HepG2 (cell line): ENCODE data around the gene RIPK3. TPM values are rescaled to one million over a fixed set of nuclear protein-coding genes. Genes with fewer than 3 reads are reported as not detected.

Experiments
- BRD4 ChIP-seq: sonication (generic); formaldehyde crosslinking; IDR thresholded peaks from 2 replicates; pipeline ENCODE4 v1.4.0; 2020; ENCODE audit warnings: missing genetic modification reagents
- FLYWCH1 ChIP-seq: sonication (generic); formaldehyde crosslinking; IDR thresholded peaks from 2 replicates; pipeline ENCODE4 v1.8.1; 2023; ENCODE audit warnings: mild to moderate bottlenecking, missing genetic modification reagents
- JUN ChIP-seq: sonication (generic); formaldehyde crosslinking; IDR thresholded peaks from 2 replicates; pipeline ENCODE4 v1.4.0; 2020; ENCODE audit warnings: mild to moderate bottlenecking, missing genetic modification reagents
- MATR3 ChIP-seq: sonication (generic); formaldehyde crosslinking; IDR thresholded peaks from 2 replicates; pipeline ENCODE4 v1.4.0; 2020; ENCODE audit warnings: missing genetic modification reagents
- MYC ChIP-seq: sonication (generic); formaldehyde crosslinking; IDR thresholded peaks from 2 replicates; pipeline ENCODE4 v1.9.0; 2021; ENCODE audit warnings: missing genetic modification reagents, borderline replicate concordance
- NCOA1 ChIP-seq: sonication (generic); formaldehyde crosslinking; IDR thresholded peaks from 2 replicates; pipeline ENCODE4 v1.9.0; 2021; ENCODE audit warnings: missing genetic modification reagents
- NR2F2 ChIP-seq: IDR thresholded peaks from 2 replicates; pipeline ENCODE4 v1.6.1; 2012; ENCODE audit warnings: low read depth, inconsistent platforms, borderline replicate concordance
- SALL1 ChIP-seq: sonication (generic); formaldehyde crosslinking; IDR thresholded peaks from 2 replicates; pipeline ENCODE4 v1.8.0; 2022; ENCODE audit warnings: mild to moderate bottlenecking, missing genetic modification reagents
- SIX4 ChIP-seq: sonication (generic); formaldehyde crosslinking; IDR thresholded peaks from 2 replicates; pipeline ENCODE4 v1.4.0; 2020; ENCODE audit warnings: missing genetic modification reagents
- ZNF101 ChIP-seq: sonication (generic); formaldehyde crosslinking; IDR thresholded peaks from 2 replicates; pipeline ENCODE4 v1.4.0; 2020; ENCODE audit warnings: mild to moderate bottlenecking, low read depth, missing genetic modification reagents, borderline replicate concordance
- ZNF292 ChIP-seq: sonication (generic); formaldehyde crosslinking; IDR thresholded peaks from 2 replicates; pipeline ENCODE4 v1.8.1; 2022; ENCODE audit warnings: mild to moderate bottlenecking, low read depth, missing genetic modification reagents, borderline replicate concordance
- ZNF501 ChIP-seq: sonication (generic); formaldehyde crosslinking; IDR thresholded peaks from 2 replicates; pipeline ENCODE4 v1.5.1; 2020; ENCODE audit warnings: mild to moderate bottlenecking, moderate library complexity, missing genetic modification reagents
- ZNF598 ChIP-seq: sonication (generic); formaldehyde crosslinking; IDR thresholded peaks from 2 replicates; pipeline ENCODE4 v1.5.1; 2020; ENCODE audit warnings: mild to moderate bottlenecking, missing genetic modification reagents, borderline replicate concordance
- ZNF616 ChIP-seq: sonication (generic); formaldehyde crosslinking; IDR thresholded peaks from 2 replicates; pipeline ENCODE4 v1.5.0; 2020; ENCODE audit warnings: low read depth, mild to moderate bottlenecking, missing genetic modification reagents
- ZNF709 ChIP-seq: sonication (generic); formaldehyde crosslinking; IDR thresholded peaks from 2 replicates; pipeline ENCODE4 v1.5.0; 2020; ENCODE audit warnings: mild to moderate bottlenecking, missing genetic modification reagents
- polyA plus RNA-seq, 8 experiments: library from polyadenylated mRNA; depleted of rRNA in 3 of 8; stranded (reverse) in 7 of 8; unstranded in 1 of 8; fragments of >200 nt; fragmentation: Illumina TruSeq in 4 of 8; extraction: Trizol in 4 of 8; gene quantifications; 2 replicates each; pipeline versions ENCODE4 v1.2.1 to v1.2.3, GENCODE V29; 2011 to 2016; ENCODE audit warnings: low read depth in 4 of 8, missing spikeins in 1 of 8, mixed read lengths in 1 of 8; ENCODE audit not compliant: insufficient read depth in 1 of 8
- total RNA-seq, 5 experiments: library from RNA; depleted of rRNA; stranded (reverse); fragments of >200 nt; fragmentation: Illumina TruSeq; extraction: Trizol; gene quantifications; 2 replicates each; pipeline ENCODE4 v1.2.3, GENCODE V29; 2016; ENCODE audit warnings: low read depth in 1 of 5
- TF ChIP-seq, protein P1 (sequence below): sonication (generic); formaldehyde crosslinking; conservative IDR thresholded peaks from 2 replicates; pipeline ENCODE4 v1.8.0; 2022; ENCODE audit warnings: mild to moderate bottlenecking, moderate library complexity, missing genetic modification reagents
- TF ChIP-seq, protein P2 (sequence below): sonication (generic); formaldehyde crosslinking; IDR thresholded peaks from 2 replicates; pipeline ENCODE4 v1.5.0; 2020; ENCODE audit warnings: mild to moderate bottlenecking, missing genetic modification reagents, borderline replicate concordance
- TF ChIP-seq, protein P3 (sequence below): sonication (generic); formaldehyde crosslinking; IDR thresholded peaks from 2 replicates; pipeline ENCODE4 v1.4.0; 2020; ENCODE audit warnings: missing genetic modification reagents, borderline replicate concordance

Gene RIPK3
- total and polyA plus RNA-seq, 2 of the 13 experiments (the other 11 are each of a cell fraction or from before 2014, with no cell fraction given): not detected

DNA sequence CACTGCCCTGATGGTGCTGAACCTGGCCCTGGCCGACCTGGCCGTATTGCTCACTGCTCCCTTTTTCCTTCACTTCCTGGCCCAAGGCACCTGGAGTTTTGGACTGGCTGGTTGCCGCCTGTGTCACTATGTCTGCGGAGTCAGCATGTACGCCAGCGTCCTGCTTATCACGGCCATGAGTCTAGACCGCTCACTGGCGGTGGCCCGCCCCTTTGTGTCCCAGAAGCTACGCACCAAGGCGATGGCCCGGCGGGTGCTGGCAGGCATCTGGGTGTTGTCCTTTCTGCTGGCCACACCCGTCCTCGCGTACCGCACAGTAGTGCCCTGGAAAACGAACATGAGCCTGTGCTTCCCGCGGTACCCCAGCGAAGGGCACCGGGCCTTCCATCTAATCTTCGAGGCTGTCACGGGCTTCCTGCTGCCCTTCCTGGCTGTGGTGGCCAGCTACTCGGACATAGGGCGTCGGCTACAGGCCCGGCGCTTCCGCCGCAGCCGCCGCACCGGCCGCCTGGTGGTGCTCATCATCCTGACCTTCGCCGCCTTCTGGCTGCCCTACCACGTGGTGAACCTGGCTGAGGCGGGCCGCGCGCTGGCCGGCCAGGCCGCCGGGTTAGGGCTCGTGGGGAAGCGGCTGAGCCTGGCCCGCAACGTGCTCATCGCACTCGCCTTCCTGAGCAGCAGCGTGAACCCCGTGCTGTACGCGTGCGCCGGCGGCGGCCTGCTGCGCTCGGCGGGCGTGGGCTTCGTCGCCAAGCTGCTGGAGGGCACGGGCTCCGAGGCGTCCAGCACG lies 23.8 kb downstream of the RIPK3 start (continued):
- peak; percentile 98; the same call in 1 of the 2 replicates for TF ChIP-seq BRD4 (CRISPR knock-in tag)
- TF ChIP-seq SALL1 (CRISPR knock-in tag): peak; percentile 98
- peak; percentile 75; the same call in 1 of the 2 replicates for TF ChIP-seq SIX4
- TF ChIP-seq MATR3: no peak
- no peak; the same call in none of the 2 replicates for TF ChIP-seq ZNF292 (CRISPR knock-in tag)
- peak; percentile 98 for TF ChIP-seq ZNF616 (CRISPR knock-in tag)
- TF ChIP-seq NCOA1 (CRISPR knock-in tag): no peak
- peak; percentile 99 for TF ChIP-seq MYC (CRISPR knock-in tag)
- peak; percentile 98; the same call in 1 of the 2 replicates for TF ChIP-seq ZNF709 (CRISPR knock-in tag)
- TF ChIP-seq, protein P1, sequence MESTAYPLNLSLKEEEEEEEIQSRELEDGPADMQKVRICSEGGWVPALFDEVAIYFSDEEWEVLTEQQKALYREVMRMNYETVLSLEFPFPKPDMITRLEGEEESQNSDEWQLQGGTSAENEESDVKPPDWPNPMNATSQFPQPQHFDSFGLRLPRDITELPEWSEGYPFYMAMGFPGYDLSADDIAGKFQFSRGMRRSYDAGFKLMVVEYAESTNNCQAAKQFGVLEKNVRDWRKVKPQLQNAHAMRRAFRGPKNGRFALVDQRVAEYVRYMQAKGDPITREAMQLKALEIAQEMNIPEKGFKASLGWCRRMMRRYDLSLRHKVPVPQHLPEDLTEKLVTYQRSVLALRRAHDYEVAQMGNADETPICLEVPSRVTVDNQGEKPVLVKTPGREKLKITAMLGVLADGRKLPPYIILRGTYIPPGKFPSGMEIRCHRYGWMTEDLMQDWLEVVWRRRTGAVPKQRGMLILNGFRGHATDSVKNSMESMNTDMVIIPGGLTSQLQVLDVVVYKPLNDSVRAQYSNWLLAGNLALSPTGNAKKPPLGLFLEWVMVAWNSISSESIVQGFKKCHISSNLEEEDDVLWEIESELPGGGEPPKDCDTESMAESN: peak; percentile 99
- peak; percentile 85 for TF ChIP-seq ZNF598 (CRISPR knock-in tag)
- TF ChIP-seq JUN: peak; percentile 94
- peak; percentile 92; the same call in 1 of the 2 replicates for TF ChIP-seq ZNF101 (CRISPR knock-in tag)
- TF ChIP-seq FLYWCH1 (CRISPR knock-in tag): 0 out of 2 replicates have a peak, but pooled peaks have one; percentile 84
- TF ChIP-seq NR2F2: no peak
- TF ChIP-seq, protein P2, sequence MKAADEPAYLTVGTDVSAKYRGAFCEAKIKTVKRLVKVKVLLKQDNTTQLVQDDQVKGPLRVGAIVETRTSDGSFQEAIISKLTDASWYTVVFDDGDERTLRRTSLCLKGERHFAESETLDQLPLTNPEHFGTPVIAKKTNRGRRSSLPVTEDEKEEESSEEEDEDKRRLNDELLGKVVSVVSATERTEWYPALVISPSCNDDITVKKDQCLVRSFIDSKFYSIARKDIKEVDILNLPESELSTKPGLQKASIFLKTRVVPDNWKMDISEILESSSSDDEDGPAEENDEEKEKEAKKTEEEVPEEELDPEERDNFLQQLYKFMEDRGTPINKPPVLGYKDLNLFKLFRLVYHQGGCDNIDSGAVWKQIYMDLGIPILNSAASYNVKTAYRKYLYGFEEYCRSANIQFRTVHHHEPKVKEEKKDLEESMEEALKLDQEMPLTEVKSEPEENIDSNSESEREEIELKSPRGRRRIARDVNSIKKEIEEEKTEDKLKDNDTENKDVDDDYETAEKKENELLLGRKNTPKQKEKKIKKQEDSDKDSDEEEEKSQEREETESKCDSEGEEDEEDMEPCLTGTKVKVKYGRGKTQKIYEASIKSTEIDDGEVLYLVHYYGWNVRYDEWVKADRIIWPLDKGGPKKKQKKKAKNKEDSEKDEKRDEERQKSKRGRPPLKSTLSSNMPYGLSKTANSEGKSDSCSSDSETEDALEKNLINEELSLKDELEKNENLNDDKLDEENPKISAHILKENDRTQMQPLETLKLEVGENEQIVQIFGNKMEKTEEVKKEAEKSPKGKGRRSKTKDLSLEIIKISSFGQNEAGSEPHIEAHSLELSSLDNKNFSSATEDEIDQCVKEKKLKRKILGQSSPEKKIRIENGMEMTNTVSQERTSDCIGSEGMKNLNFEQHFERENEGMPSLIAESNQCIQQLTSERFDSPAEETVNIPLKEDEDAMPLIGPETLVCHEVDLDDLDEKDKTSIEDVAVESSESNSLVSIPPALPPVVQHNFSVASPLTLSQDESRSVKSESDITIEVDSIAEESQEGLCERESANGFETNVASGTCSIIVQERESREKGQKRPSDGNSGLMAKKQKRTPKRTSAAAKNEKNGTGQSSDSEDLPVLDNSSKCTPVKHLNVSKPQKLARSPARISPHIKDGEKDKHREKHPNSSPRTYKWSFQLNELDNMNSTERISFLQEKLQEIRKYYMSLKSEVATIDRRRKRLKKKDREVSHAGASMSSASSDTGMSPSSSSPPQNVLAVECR (CRISPR knock-in tag): no peak
- TF ChIP-seq ZNF501: peak; percentile 98
- TF ChIP-seq, protein P3, sequence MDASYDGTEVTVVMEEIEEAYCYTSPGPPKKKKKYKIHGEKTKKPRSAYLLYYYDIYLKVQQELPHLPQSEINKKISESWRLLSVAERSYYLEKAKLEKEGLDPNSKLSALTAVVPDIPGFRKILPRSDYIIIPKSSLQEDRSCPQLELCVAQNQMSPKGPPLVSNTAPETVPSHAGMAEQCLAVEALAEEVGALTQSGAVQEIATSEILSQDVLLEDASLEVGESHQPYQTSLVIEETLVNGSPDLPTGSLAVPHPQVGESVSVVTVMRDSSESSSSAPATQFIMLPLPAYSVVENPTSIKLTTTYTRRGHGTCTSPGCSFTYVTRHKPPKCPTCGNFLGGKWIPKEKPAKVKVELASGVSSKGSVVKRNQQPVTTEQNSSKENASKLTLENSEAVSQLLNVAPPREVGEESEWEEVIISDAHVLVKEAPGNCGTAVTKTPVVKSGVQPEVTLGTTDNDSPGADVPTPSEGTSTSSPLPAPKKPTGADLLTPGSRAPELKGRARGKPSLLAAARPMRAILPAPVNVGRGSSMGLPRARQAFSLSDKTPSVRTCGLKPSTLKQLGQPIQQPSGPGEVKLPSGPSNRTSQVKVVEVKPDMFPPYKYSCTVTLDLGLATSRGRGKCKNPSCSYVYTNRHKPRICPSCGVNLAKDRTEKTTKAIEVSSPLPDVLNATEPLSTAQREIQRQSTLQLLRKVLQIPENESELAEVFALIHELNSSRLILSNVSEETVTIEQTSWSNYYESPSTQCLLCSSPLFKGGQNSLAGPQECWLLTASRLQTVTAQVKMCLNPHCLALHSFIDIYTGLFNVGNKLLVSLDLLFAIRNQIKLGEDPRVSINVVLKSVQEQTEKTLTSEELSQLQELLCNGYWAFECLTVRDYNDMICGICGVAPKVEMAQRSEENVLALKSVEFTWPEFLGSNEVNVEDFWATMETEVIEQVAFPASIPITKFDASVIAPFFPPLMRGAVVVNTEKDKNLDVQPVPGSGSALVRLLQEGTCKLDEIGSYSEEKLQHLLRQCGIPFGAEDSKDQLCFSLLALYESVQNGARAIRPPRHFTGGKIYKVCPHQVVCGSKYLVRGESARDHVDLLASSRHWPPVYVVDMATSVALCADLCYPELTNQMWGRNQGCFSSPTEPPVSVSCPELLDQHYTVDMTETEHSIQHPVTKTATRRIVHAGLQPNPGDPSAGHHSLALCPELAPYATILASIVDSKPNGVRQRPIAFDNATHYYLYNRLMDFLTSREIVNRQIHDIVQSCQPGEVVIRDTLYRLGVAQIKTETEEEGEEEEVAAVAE (CRISPR knock-in tag): peak; percentile 86; the same call in 1 of the 2 replicates
